H1 (cell line): ENCODE measurements around the gene ATAT1. TPM values are rescaled to one million over a fixed set of nuclear protein-coding genes. Genes with fewer than 3 reads are reported as not detected.

ENCODE experiments used
- CTCF ChIA-PET: fragments of 300-600 bp; sonication (Branson Sonifier 250); formaldehyde crosslinking; loops from one replicate; lab custom pipeline; 2021; ENCODE audit not compliant: partially characterized antibody; lab: Charles Lee
- POLR2A ChIA-PET: fragments of 300-600 bp; sonication (Branson Sonifier 250); formaldehyde crosslinking; loops from one replicate; lab custom pipeline; 2021; ENCODE audit warnings: inconsistent platforms; ENCODE audit not compliant: partially characterized antibody; lab: Charles Lee
- DNase-seq, 2 experiments: peaks; one replicate each; pipeline versions ENCODE4 v3.0.0 to v3.0.0-alpha.2; 2010 to 2022; ENCODE audit warnings: low spot score in 2 of 2, low read depth in 1 of 2, mixed read lengths in 1 of 2
- FAIRE-seq: peaks from 2 replicates; lab custom pipeline; 2011; peaks lifted over from hg19 to GRCh38; lab: Jason Lieb, UNC
- H2AFZ ChIP-seq: 2 replicates; pipeline ENCODE4 v1.8.1; 2012; ENCODE audit warnings: low read length, inconsistent platforms
- H2AK5ac ChIP-seq: 2 replicates; pipeline ENCODE4 v1.6.1; 2013; ENCODE audit warnings: low read depth, low read length
- H2BK120ac ChIP-seq: replicated peaks from 2 replicates; pipeline ENCODE3; 2013; ENCODE audit warnings: low read depth, low read length, inconsistent platforms
- H2BK12ac ChIP-seq: 2 replicates; pipeline ENCODE4 v1.6.1; 2013; ENCODE audit warnings: low read depth, low read length
- H2BK15ac ChIP-seq: 2 replicates; pipeline ENCODE4 v1.6.1; 2013; ENCODE audit warnings: low read length
- H2BK20ac ChIP-seq: 2 replicates; pipeline ENCODE4 v1.6.1; 2013; ENCODE audit warnings: low read length
- H2BK5ac ChIP-seq: 2 replicates; pipeline ENCODE4 v1.6.1; 2013; ENCODE audit warnings: low read depth, low read length
- H3K14ac ChIP-seq: 2 replicates; pipeline ENCODE4 v1.6.1; 2013; ENCODE audit warnings: inconsistent platforms; ENCODE audit not compliant: insufficient read length
- H3K18ac ChIP-seq: 2 replicates; pipeline ENCODE4 v1.6.1; 2013; ENCODE audit warnings: low read length; ENCODE audit errors: extremely low read depth
- H3K23ac ChIP-seq: 2 replicates; pipeline ENCODE4 v1.6.1; 2013; ENCODE audit warnings: inconsistent platforms; ENCODE audit not compliant: insufficient read length
- H3K23me2 ChIP-seq: 2 replicates; pipeline ENCODE4 v1.6.1; 2013; ENCODE audit warnings: low read depth, low read length
- H3K27ac ChIP-seq: 2 replicates; pipeline ENCODE4 v1.6.1; 2011; ENCODE audit warnings: low read depth, low read length, inconsistent platforms
- H3K27me3 ChIP-seq, 4 experiments: replicated peaks in 1 of 4; 1 replicate in 1 of 4; 2 replicates in 3 of 4; pipeline versions ENCODE4 v1.6.1 to v1.8.1; 2011 to 2013; ENCODE audit warnings: low read length in 3 of 4, mild to moderate bottlenecking in 3 of 4, inconsistent platforms in 2 of 4, mixed read lengths in 2 of 4, moderate library complexity in 1 of 4; ENCODE audit not compliant: control insufficient read depth in 3 of 4, insufficient read depth in 3 of 4; ENCODE audit errors: extremely low read depth in 1 of 4
- H3K36me3 ChIP-seq, 4 experiments: 2 replicates each; pipeline versions ENCODE4 v1.6.1 to v1.8.1; 2011 to 2013; ENCODE audit warnings: mild to moderate bottlenecking in 4 of 4, low read length in 3 of 4, moderate library complexity in 2 of 4, control low read depth in 1 of 4, inconsistent platforms in 1 of 4; ENCODE audit not compliant: insufficient read depth in 4 of 4, control insufficient read depth in 2 of 4
- H3K4ac ChIP-seq: replicated peaks from 2 replicates; pipeline ENCODE3; 2013; ENCODE audit warnings: low read length, low read depth, mixed read lengths, inconsistent platforms; ENCODE audit not compliant: insufficient read length
- H3K4me1 ChIP-seq, 4 experiments: replicated peaks in 1 of 4; 1 replicate in 1 of 4; 2 replicates in 3 of 4; pipeline versions ENCODE4 v1.6.1 to v1.8.1; 2011 to 2013; ENCODE audit warnings: low read length in 3 of 4, inconsistent platforms in 2 of 4, mixed read lengths in 1 of 4; ENCODE audit not compliant: insufficient read depth in 4 of 4, control insufficient read depth in 3 of 4
- H3K4me2 ChIP-seq, 2 experiments: 2 replicates each; pipeline versions ENCODE4 v1.6.1 to v1.8.1; 2011 to 2013; ENCODE audit warnings: low read depth in 2 of 2, low read length in 2 of 2, control low read depth in 1 of 2, inconsistent platforms in 1 of 2, mild to moderate bottlenecking in 1 of 2; ENCODE audit not compliant: insufficient read depth in 1 of 2
- H3K4me3 ChIP-seq, 4 experiments: fragments of 200-600, 300-600 bp in 1 of 4; sonication (generic), shearing (Covaris generic), sonication (Bioruptor Twin) in 1 of 4; 2 replicates each; pipeline versions ENCODE4 v1.5.1 to v1.8.1; 2011 to 2016; ENCODE audit warnings: low read length in 4 of 4, low read depth in 3 of 4, control low read depth in 2 of 4, inconsistent platforms in 2 of 4, mild to moderate bottlenecking in 2 of 4, mixed read lengths in 1 of 4, moderate library complexity in 1 of 4; ENCODE audit not compliant: insufficient read depth in 2 of 4; ENCODE audit errors: extremely low read depth in 1 of 4
- H3K56ac ChIP-seq: replicated peaks from 2 replicates; pipeline ENCODE3; 2013; ENCODE audit warnings: low read depth, mild to moderate bottlenecking, mixed read lengths, low read length, inconsistent platforms; ENCODE audit not compliant: insufficient read length
- H3K79me1 ChIP-seq: 2 replicates; pipeline ENCODE4 v1.6.1; 2013; ENCODE audit warnings: low read depth, low read length, control low read depth
- H3K79me2 ChIP-seq, 2 experiments: 2 replicates each; pipeline versions ENCODE4 v1.6.1 to v1.8.1; 2012 to 2013; ENCODE audit warnings: low read length in 2 of 2, mild to moderate bottlenecking in 2 of 2, inconsistent platforms in 1 of 2; ENCODE audit not compliant: insufficient read depth in 2 of 2, control insufficient read depth in 1 of 2
- H3K9ac ChIP-seq, 4 experiments: replicated peaks in 1 of 4; 1 replicate in 1 of 4; 2 replicates in 3 of 4; pipeline versions ENCODE4 v1.6.1 to v1.8.1; 2011 to 2013; ENCODE audit warnings: low read depth in 3 of 4, low read length in 3 of 4, control low read depth in 2 of 4, mild to moderate bottlenecking in 2 of 4, moderate library complexity in 2 of 4, inconsistent platforms in 1 of 4; ENCODE audit errors: extremely low read depth in 1 of 4
- H3K9me3 ChIP-seq, 2 experiments: 2 replicates each; pipeline versions ENCODE4 v1.6.1 to v1.8.1; 2012 to 2013; ENCODE audit warnings: mild to moderate bottlenecking in 2 of 2, moderate library complexity in 2 of 2, control low read depth in 1 of 2, inconsistent platforms in 1 of 2, low read depth in 1 of 2, low read length in 1 of 2, mixed read lengths in 1 of 2; ENCODE audit not compliant: insufficient read depth in 2 of 2
- H4K20me1 ChIP-seq, 2 experiments: replicated peaks in 1 of 2; 2 replicates each; pipeline versions ENCODE3 to v1.8.1; 2011 to 2013; ENCODE audit warnings: inconsistent platforms in 2 of 2, low read length in 2 of 2, mild to moderate bottlenecking in 1 of 2; ENCODE audit not compliant: insufficient read depth in 2 of 2, control insufficient read depth in 1 of 2
- H4K5ac ChIP-seq: 2 replicates; pipeline ENCODE4 v1.6.1; 2013; ENCODE audit warnings: low read length, low read depth, mixed read lengths, inconsistent platforms; ENCODE audit not compliant: insufficient read length
- H4K8ac ChIP-seq: 2 replicates; pipeline ENCODE4 v1.8.0; 2013; ENCODE audit warnings: mild to moderate bottlenecking, moderate library complexity, low read length, inconsistent platforms; ENCODE audit not compliant: insufficient read depth; ENCODE audit errors: extremely low read depth
- H4K91ac ChIP-seq: replicated peaks from 2 replicates; pipeline ENCODE3; 2013; ENCODE audit warnings: low read length, mixed read lengths, inconsistent platforms; ENCODE audit not compliant: insufficient read length
- BACH1 ChIP-seq: IDR thresholded peaks from 2 replicates; pipeline ENCODE4 v1.6.1; 2012; ENCODE audit warnings: low read length, improper control_type of control experiment
- GABPA ChIP-seq: IDR thresholded peaks from 2 replicates; pipeline ENCODE4 v1.6.1; 2011; ENCODE audit warnings: mild to moderate bottlenecking, low read length, moderate library complexity, borderline replicate concordance; ENCODE audit not compliant: insufficient read depth
- JUND ChIP-seq: IDR thresholded peaks from 2 replicates; pipeline ENCODE4 v1.6.1; 2011; ENCODE audit warnings: mild to moderate bottlenecking, improper control_type of control experiment, low read length
- KDM5A ChIP-seq: fragments of 200-600 bp; IDR thresholded peaks from 2 replicates; pipeline ENCODE4 v1.7.1; 2012; ENCODE audit warnings: mild to moderate bottlenecking, low read length, inconsistent platforms, mixed read lengths
- POU5F1 ChIP-seq: IDR thresholded peaks from 2 replicates; pipeline ENCODE4 v1.6.1; 2011; ENCODE audit warnings: low read depth, mild to moderate bottlenecking, low read length, moderate library complexity
- SUZ12 ChIP-seq: fragments of 200-600 bp; sonication (generic); IDR thresholded peaks from 2 replicates; pipeline ENCODE4 v1.6.1; 2012; ENCODE audit warnings: mild to moderate bottlenecking, inconsistent platforms, low read length, moderate library complexity, mixed read lengths
- WGBS, 2 experiments: shearing (Covaris generic) in 1 of 2; methylation state at CpG; one replicate each; pipeline versions ENCODE4 v1.1.6 to v1.1.7; 2013 to 2015; ENCODE audit warnings: low lambda C conversion rate in 2 of 2, mixed read lengths in 2 of 2, inconsistent platforms in 1 of 2, low coverage in 1 of 2, missing lambda C conversion rate in 1 of 2; ENCODE audit not compliant: insufficient replicate concordance in 2 of 2, insufficient coverage in 1 of 2, insufficient read length in 1 of 2; ENCODE audit errors: extremely low coverage in 1 of 2, missing lambda C conversion rate in 1 of 2; 5-methylcytosine and 5-hydroxymethylcytosine counted together
- polyA plus RNA-seq, 7 experiments: library from polyadenylated mRNA; depleted of rRNA in 3 of 7; stranded (reverse) in 5 of 7; unstranded in 2 of 7; fragments of >200 nt in 5 of 7; fragments of 200-250 nt in 2 of 7; gene quantifications; 1 replicate in 5 of 7; 2 replicates in 1 of 7; 4 replicates in 1 of 7; pipeline versions ENCODE4 v1.2.1 to v1.2.3, GENCODE V29; 2011 to 2013; ENCODE audit warnings: missing spikeins in 2 of 7, mixed read lengths in 2 of 7
- total RNA-seq: library from RNA; stranded (reverse); fragmentation: NEBNext Ultra II Directional; extraction: Animal tissue kit (Norgen Biotek cat#: 25700); gene quantifications from 2 replicates; pipeline ENCODE4 v1.2.1, GENCODE V29; 2021

The ATAT1 gene
- total and polyA plus RNA-seq, 2 of the 8 experiments (the other 6 are each of a cell fraction or from before 2014, with no cell fraction given) = 14.4 to 14.6 TPM

DNA sequence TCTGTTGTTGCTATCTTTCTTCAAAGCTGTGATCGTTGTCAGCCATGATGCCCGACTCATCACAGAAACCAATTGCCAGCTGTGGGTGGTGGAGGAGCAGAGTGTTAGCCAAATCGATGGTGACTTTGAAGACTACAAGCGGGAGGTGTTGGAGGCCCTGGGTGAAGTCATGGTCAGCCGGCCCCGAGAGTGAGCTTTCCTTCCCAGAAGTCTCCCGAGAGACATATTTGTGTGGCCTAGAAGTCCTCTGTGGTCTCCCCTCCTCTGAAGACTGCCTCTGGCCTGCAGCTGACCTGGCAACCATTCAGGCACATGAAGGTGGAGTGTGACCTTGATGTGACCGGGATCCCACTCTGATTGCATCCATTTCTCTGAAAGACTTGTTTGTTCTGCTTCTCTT, 36.2 kb upstream of the ATAT1 start:
- Histone ChIP-seq H3K4me1 (no peaks in the 10 kb centered on the region), H2BK120ac (no peak overlapping the region), H3K56ac (no peak overlapping the region), H3K9ac (no peak overlapping the region), H4K8ac (no peak overlapping the region), H3K4me2 (no peak overlapping the region), H3K18ac (no peak overlapping the region), H3K79me2 (peaks cover 0 to 5% of the 10 kb centered on the region in 2 experiments; a peak in 1 of 4 replicates), H3K9me3 (peaks cover 0 to 2% of the 10 kb centered on the region in 2 experiments; a peak in 1 of 4 replicates), H3K4ac (no peak overlapping the region), H3K23me2 (no peaks in the 10 kb centered on the region), H3K4me3 (no peak overlapping the region), H2BK12ac (no peak overlapping the region), H3K27me3 (no peaks in the 10 kb centered on the region), H2AK5ac (no peak overlapping the region), H2BK15ac (no peak overlapping the region), H3K14ac (no peak overlapping the region), H3K27ac (no peak overlapping the region), H3K79me1 (peaks cover 2% of the 10 kb centered on the region; the same call in 1 of the 2 replicates), H4K91ac (no peak overlapping the region), H3K23ac (no peak overlapping the region), H2AFZ (no peak overlapping the region), H4K5ac (no peak overlapping the region), H3K36me3 (peaks cover 21 to 84% (median 61%) of the 10 kb centered on the region in 4 experiments), H4K20me1 (peaks cover 3 to 11% of the 10 kb centered on the region in 2 experiments), H2BK5ac (no peak overlapping the region), H2BK20ac (no peak overlapping the region)
- CTCF ChIA-PET = interaction anchor here (0.6 to 2.7 kb wide), 8 partner anchors 11 to 348 kb away, joined by 3 to 9 read pairs (median 4); no protein-coding TSS in a partner anchor
- FAIRE-seq (no peak), DNase-seq (no peak)
- POLR2A ChIA-PET = interaction anchor here (0.8 to 27.0 kb wide), 12 partner anchors 4 to 113 kb away, joined by 3 to 712 read pairs (median 6); partner anchors contain the start of genes ABCF1, ATAT1, GNL1 and MRPS18B
- 97% methylated on average over 8 of the region's 8 CpGs; no CpG with 5 or more reads in 1 of the 2 experiments for WGBS, 2 experiments
- TF ChIP-seq GABPA (no peak), KDM5A (no peak), POU5F1 (no peak), SUZ12 (no peak), JUND (no peak), BACH1 (no peak)
